Hindlimb muscle (tissue), 1 donor: ENCODE measurements around the gene HRCT1. TPM values are rescaled to one million over a fixed set of nuclear protein-coding genes. Genes with fewer than 3 reads are reported as not detected.
"Not testable (repeated sequence)": the region's sequence is repeated elsewhere in the genome, so short reads cannot be mapped to it uniquely, and the experiment has no call there.

Source experiments
- DNase-seq: peaks from one replicate; pipeline ENCODE4 v3.0.0-alpha.2; 2013
- polyA plus RNA-seq: library from polyadenylated mRNA; unstranded; fragments of 120-200 nt; gene quantifications from one replicate; pipeline ENCODE4 v1.2.1, GENCODE V29; 2013; ENCODE audit not compliant: insufficient read length

Gene HRCT1
- polyA plus RNA-seq = 0.83 TPM

- peak; percentile 82 for DNase-seq
Observed at GRCh38 chr9:35905912-35906679, at the start of gene HRCT1. TSS of gene HRCT1 (plus strand) at chr9:35906202. CDS start at chr9:35906288, 86 bp downstream.

DNA sequence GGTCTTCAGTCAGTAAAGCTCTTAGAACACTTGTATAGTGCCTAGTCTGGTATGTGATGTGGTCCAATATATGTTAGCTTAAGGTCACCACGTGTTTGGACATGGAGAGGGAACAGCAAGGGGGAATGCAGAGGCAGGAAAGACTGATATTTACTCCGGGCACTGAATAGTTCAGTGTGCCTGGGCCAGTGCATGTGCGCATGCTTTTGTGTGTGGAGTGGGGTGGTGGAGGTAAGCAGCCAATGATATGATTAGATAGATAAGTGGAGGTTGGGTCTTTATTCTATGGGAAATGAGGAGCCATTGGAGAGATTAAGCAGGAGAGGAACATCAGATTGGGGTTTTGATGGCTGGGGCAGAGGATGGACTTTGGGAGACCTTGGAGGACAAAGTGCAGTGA, 49.8 kb upstream of the HRCT1 start:
- no peak for DNase-seq

DNA sequence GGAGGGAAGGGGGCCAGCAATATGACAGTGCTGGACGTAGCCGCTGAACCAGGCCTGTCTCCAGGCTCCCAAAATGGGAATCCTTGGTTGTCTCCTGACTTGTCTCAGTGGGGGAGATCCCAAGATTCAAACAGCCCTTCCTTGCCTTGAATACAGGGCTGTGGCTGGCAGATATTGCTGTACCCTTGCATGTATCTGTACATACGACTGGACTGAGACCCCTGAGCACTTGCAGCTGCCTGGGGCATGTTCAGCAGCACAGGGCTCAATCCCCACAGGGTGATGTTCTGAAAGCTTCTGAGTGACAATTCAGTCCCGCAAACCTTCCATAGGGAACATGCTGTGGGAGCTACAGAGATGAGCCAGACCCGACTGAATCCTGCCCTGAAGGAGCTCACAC, 49.1 kb upstream of the HRCT1 start:
- DNase-seq = no peak

GRCh38 chr9:35858458-35858857, 47.5 kb upstream of the HRCT1 start:
- DNase-seq = no peak

DNA sequence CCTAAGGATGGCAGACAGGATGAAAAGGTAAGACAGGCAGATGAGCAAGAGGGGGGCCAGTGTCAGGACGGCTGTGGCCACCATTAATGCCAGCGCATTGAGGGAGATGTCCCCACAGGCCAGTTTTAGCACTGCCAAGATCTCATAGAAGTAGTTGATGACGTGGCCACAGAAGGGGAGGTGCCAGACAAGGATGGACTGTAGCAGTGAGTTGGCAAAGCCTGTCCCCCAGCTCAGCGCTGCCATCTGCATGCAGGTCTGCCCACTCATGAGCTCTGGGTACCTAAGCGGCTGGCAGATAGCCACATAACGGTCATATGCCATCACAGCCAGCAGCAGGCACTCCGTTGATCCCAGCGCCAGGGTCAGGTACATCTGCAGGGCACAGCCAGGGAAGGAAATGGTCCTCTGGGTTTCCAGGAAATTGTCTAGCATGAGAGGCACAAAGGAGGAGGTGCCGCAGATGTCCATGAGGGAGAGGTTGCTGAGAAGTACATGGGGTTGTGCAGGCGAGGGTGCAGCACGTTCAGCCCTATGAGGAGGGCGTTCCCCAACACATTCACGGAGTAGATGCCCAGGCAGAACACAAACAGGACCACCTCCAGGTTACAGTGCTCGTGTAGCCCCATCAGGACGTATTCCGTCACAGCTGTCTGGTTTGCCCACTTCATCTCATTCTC, 46.6 kb upstream of the HRCT1 start:
- DNase-seq = no peak

DNA sequence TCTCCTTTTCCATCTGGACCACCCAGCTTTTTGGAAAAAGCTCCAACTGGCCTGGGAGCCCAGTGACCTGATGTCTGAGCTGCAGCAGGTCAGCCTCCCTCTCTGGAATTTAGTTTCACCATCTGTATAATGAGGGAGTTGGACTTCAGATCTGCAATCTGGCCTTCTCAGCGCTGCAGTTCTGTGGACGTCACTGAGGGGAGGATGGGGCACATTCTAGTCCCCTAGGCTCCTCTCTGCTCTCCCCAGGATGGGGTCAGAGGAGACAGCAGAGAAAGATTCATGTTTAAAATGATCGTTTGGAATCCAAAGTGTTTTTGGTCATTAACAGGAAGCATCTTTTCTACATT, 46.0 kb upstream of the HRCT1 start:
- DNase-seq = no peak

DNA sequence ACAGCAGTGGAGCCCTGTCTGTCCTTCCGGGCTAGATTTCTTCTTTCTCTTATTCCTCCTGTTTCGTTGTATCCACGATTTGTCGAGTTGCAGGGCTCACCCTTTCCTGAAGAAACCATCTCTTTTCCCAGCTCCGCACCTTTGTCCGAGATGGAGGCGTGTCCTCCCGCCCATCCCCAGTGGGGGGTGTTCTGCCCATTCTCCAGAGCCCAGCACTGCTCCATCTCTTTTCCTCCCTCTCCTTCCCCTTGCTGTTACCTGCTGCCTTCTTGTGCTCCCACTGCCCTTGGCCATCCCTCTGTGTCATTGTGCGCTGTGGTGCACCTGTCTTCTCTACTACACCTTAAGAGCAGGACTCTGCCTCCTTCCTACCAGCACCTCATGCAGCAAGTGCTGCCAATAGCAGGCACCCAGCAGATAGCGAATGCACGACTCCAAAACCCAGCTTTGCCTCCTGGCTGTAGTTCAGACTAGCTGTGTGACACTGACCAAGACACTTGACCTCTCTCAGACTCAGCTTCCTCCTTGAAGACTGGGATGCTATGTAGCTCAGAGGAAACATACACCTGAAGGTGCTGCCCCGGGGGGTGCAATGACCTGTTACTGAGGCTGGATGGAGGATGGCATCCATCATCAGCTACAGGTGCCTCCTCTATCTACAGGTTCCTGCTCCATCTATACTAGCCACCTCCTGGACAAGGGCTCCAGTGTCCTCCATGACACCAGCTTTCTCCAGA, 44.7 kb upstream of the HRCT1 start:
- DNase-seq = no peak

- no peak for DNase-seq
Observed at GRCh38 chr9:35862328-35862727, 43.7 kb upstream of the HRCT1 start.

GRCh38 chr9:35863583-35863982, 42.4 kb upstream of the HRCT1 start:
- DNase-seq = no peak

GRCh38 chr9:35864695-35865255, 41.2 kb upstream of the HRCT1 start:
- DNase-seq = no peak

DNA sequence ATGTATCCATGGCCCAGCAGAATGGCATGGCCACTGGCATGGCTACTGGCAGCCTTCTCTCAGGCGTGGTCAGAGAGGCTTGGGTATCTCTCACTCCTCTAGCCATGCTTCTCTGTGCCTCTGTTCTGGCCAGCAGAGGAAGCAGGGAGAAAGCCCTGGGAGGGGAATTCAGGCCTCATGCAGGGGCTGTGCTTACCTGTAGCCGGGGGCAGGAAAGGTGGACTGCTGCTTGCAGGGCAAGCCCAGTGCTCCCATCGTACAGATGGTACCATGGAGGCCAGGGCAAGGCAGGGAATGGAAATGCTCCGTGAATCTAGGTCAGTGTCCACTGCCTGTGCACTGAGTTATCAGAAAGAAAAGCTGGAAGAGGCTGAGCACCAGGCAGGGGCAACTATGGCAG, 38.5 kb upstream of the HRCT1 start:
- no peak for DNase-seq

GRCh38 chr9:35868933-35869332, 37.1 kb upstream of the HRCT1 start:
- no peak for DNase-seq

DNA sequence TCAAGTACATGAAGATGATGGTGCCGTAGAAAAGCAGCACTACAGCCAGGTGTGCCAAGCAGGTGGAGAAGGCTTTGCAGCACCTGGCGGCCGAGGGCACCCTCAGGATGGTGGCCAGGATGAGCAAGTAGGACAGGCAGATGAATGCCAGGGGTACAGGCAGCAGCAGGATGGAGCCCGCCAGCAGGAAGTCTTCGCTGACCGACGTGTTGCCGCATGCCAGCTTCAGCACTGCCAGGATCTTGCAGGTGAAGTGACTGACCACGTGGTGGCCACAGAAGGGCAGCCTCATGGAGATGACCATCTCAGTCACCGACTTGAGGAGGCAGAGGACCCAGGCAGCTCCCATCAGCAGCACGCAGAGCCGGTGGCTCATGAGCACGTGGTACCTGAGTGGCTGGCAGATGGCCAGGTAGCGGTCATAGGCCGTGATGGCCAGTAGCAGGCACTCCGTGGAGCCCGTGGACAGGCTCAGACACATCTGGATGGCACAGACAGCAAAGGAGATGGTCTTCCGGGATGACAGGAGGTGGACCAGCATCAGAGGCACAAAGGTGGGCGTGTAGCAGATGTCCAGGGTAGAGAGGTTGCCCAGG, 36.3 kb upstream of the HRCT1 start:
- DNase-seq = no peak

- no peak for DNase-seq
Observed at GRCh38 chr9:35870351-35870923, 35.6 kb upstream of the HRCT1 start, which contains the start of gene OR13J1. TSS of gene OR13J1 (minus strand) at chr9:35870401. CDS start at chr9:35870401, 0 bp downstream.

GRCh38 chr9:35871545-35871944, 34.5 kb upstream of the HRCT1 start:
- DNase-seq = no peak

- DNase-seq = no peak
Observed at GRCh38 chr9:35872505-35872904, 33.5 kb upstream of the HRCT1 start.

DNA sequence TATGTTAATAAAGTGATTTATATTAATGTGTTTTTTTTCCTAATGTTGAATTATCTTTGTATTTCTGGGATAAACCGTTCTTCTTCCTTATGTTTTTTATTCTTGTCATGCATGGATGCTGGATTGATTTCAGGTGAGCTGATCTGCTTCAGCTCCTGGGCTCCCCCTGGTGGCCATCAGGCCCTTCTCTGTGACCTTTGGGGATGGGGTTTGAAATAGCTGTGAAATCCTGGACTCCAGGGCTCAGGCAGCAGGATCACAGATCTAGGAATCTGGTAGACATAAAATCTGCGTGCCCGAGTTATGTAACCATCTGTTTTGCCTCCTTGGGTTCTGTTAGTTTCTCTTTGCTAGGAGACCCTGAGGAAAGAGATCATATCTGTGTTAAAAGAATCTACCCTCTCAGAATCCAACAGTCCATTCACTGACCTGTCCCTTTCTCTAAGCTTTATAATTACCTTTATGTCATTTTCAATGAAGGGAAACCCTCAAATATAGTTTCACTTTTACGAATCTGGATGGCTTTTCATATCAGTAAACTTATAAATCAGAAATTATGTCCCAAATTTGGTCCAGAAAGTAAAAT, 23.6 kb upstream of the HRCT1 start:
- DNase-seq = peak; percentile 87

DNA sequence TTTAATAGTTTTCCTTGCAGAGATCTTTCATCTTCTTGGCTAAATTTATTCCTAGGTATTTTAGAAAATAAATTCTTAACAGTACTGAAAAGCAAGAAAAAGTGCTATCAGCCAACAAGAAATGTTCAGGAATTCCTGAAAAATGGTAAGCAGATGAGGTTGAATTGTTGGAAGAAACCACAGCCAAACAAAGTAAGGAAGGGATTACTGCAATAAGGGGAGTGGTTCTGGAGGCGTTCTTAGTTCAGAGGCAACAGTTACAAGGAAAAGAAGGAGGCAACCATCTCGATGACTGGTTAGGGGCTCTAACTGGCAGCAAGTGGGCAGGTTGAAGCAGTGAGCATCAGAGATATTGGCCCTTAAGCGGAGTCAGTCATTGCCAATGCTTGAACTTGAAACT, 23.0 kb upstream of the HRCT1 start:
- no peak for DNase-seq

DNA sequence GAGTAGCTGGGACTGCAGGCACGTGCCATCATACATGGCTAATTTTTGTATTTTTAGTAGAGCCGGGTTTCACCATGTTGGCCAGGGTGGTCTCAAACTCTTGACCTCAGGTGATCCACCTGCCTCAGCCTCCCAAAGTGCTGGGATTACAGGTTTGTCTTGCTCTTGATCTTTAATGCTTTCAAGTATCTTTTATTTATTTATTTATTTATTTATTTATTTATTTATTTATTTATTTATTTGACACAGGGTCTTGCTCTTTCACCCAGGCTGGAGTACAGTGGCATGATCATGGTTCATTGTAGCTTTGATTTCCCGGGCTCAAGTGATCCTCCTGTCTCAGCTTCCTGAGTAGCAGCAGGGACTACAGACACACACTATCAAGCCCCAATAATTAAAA, 21.1 kb upstream of the HRCT1 start:
- not testable (repeated sequence) for DNase-seq

- DNase-seq = no peak
Observed at GRCh38 chr9:35891646-35892045, 14.4 kb upstream of the HRCT1 start.

GRCh38 chr9:35892051-35892450, 14.0 kb upstream of the HRCT1 start:
- DNase-seq = no peak

DNA sequence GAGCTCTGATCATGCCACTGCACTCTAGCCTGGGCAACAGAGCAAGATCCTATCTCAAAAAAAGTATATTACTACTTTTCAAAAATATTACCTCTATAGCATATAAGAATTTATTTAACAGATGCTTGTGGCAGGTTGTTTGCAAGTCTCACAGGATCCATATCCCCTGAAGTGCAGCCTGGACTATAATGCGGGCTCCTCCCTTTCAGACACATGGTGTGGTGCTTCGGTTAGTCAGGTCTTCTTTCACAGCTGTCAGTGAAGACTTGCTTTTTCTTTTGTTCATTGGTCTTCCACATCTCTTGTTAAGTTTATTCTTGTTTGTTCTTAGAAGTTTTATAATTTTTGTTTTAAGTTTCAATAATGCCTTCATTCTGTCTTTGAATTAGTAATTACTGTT, 9.4 kb upstream of the HRCT1 start:
- no peak for DNase-seq
